GM12864 (cell line): ENCODE measurements around the gene SBK1.

ENCODE experiments used
- DNase-seq: peaks from one replicate; pipeline ENCODE4 v3.0.0-alpha.2; 2011; ENCODE audit warnings: low read depth
- H3K4me3 ChIP-seq: 2 replicates; pipeline ENCODE4 v1.5.1; 2011; ENCODE audit warnings: mild to moderate bottlenecking, low read depth, low read length, control low read depth
- CTCF ChIP-seq: IDR thresholded peaks from 2 replicates; pipeline ENCODE4 v1.5.1; 2011; ENCODE audit warnings: low read depth, mild to moderate bottlenecking, moderate library complexity, low read length, control low read depth, inconsistent platforms; ENCODE audit errors: missing control alignments

Gene SBK1

GRCh38 chr16:28303132-28303531 is 10.8 kb downstream of the SBK1 start:
- no peak for DNase-seq
- no peak overlapping the region for H3K4me3 ChIP-seq
- no peak for TF ChIP-seq CTCF

- H3K4me3 ChIP-seq = no peak overlapping the region
- TF ChIP-seq CTCF = no peak
- no peak for DNase-seq
These were observed 11.9 kb downstream of the SBK1 start for GRCh38 chr16:28304214-28304613.

- no peak for DNase-seq
- H3K4me3 ChIP-seq = no peak overlapping the region
- no peak for TF ChIP-seq CTCF
These were observed 15.6 kb downstream of the SBK1 start for GRCh38 chr16:28307936-28308335.

GRCh38 chr16:28308794-28309584 is 16.7 kb downstream of the SBK1 start:
- no peak for TF ChIP-seq CTCF
- no peak overlapping the region for H3K4me3 ChIP-seq

GRCh38 chr16:28309811-28310311 is 17.5 kb downstream of the SBK1 start:
- TF ChIP-seq CTCF = no peak
- H3K4me3 ChIP-seq = no peak overlapping the region
- no peak for DNase-seq

More at GRCh38 chr16:28308794-28309584, 16.7 kb downstream of the SBK1 start:
- DNase-seq = no peak

GRCh38 chr16:28310796-28311195 is 18.5 kb downstream of the SBK1 start:
- no peak for TF ChIP-seq CTCF
- DNase-seq = no peak
- H3K4me3 ChIP-seq = no peak overlapping the region

- no peak for DNase-seq
- no peak for TF ChIP-seq CTCF
- H3K4me3 ChIP-seq = no peak overlapping the region
These were observed 19.1 kb downstream of the SBK1 start for GRCh38 chr16:28311413-28311812.
